Caco-2 (cell line): ENCODE measurements around the gene RABL6. TPM values are rescaled to one million over a fixed set of nuclear protein-coding genes. Genes with fewer than 3 reads are reported as not detected.

Source experiments
- BruUV-seq: library from RNA; stranded (reverse); fragments of 400-500 nt; replicated peaks from 2 replicates; lab custom pipeline; 2021; lab: Mats Ljungman, UMichigan
- CTCF ChIA-PET: fragments of 300-600 bp; sonication (Branson Sonifier 250); formaldehyde crosslinking; loops from one replicate; lab custom pipeline; 2022; ENCODE audit warnings: antibody characterized with exemption; lab: Charles Lee
- POLR2A ChIA-PET: fragments of 300-600 bp; sonication (Branson Sonifier 250); formaldehyde crosslinking; loops from one replicate; lab custom pipeline; 2022; ENCODE audit warnings: antibody characterized with exemption; lab: Charles Lee
- DNase-seq, 2 experiments: peaks; one replicate each; pipeline versions ENCODE4 v3.0.0 to v3.0.0-alpha.2; 2020 to 2022
- H3K27me3 ChIP-seq: replicated peaks from 2 replicates; pipeline ENCODE4 v1.6.0; 2011; ENCODE audit warnings: low read length; ENCODE audit not compliant: control insufficient read depth, insufficient read depth
- H3K36me3 ChIP-seq: 2 replicates; pipeline ENCODE4 v1.5.1; 2011; ENCODE audit warnings: low read length; ENCODE audit not compliant: control insufficient read depth, insufficient read depth
- H3K4me1 ChIP-seq: fragments of 250-450 bp; sonication (Bioruptor Pico); 2 replicates; pipeline ENCODE4 v1.5.1; 2020; ENCODE audit warnings: mild to moderate bottlenecking
- H3K4me3 ChIP-seq: 2 replicates; pipeline ENCODE4 v1.5.1; 2011; ENCODE audit warnings: low read depth, mild to moderate bottlenecking, control low read depth, low read length
- H3K9me3 ChIP-seq: fragments of 250-450 bp; sonication (Bioruptor Pico); 2 replicates; pipeline ENCODE4 v1.5.1; 2020; ENCODE audit warnings: mild to moderate bottlenecking, moderate library complexity
- H3K27ac Mint-ChIP-seq: one replicate; pipeline ENCODE4 v1.8.0; 2022; ENCODE audit warnings: mixed read lengths; ENCODE audit not compliant: unreplicated experiment
- H3K27me3 Mint-ChIP-seq: one replicate; pipeline ENCODE4 v1.8.0; 2022; ENCODE audit warnings: mixed read lengths; ENCODE audit not compliant: insufficient read depth, unreplicated experiment
- H3K36me3 Mint-ChIP-seq: one replicate; pipeline ENCODE4 v1.8.0; 2022; ENCODE audit warnings: mild to moderate bottlenecking, mixed read lengths; ENCODE audit not compliant: insufficient read depth, unreplicated experiment
- H3K4me1 Mint-ChIP-seq: one replicate; pipeline ENCODE4 v1.8.0; 2022; ENCODE audit warnings: low read depth, mixed read lengths; ENCODE audit not compliant: unreplicated experiment
- H3K4me3 Mint-ChIP-seq: one replicate; pipeline ENCODE4 v1.8.0; 2022; ENCODE audit warnings: mild to moderate bottlenecking, moderate library complexity, mixed read lengths; ENCODE audit not compliant: unreplicated experiment
- H3K9me3 Mint-ChIP-seq: one replicate; pipeline ENCODE4 v1.8.0; 2022; ENCODE audit warnings: mixed read lengths; ENCODE audit not compliant: unreplicated experiment
- intact Hi-C: fragments of 100-400 bp; cut with micrococcal nuclease; formaldehyde crosslinking; loops from one replicate; pipeline ENCODE4 v1.10.0; 2022; ENCODE audit not compliant: unreplicated experiment
- total RNA-seq: library from RNA; stranded (reverse); gene quantifications from 2 replicates; pipeline ENCODE4 v1.2.3, GENCODE V29; 2022
- TF ChIP-seq, protein P1 (sequence below), 2 experiments: fragments of 200-600 bp in 1 of 2; IDR thresholded peaks; 1 replicate in 1 of 2; 2 replicates in 1 of 2; pipeline versions ENCODE4 v1.5.1 to v1.8.0; 2011 to 2022; ENCODE audit warnings: antibody characterized with exemption in 1 of 2, control low read depth in 1 of 2, inconsistent platforms in 1 of 2, low read depth in 1 of 2, low read length in 1 of 2, mild to moderate bottlenecking in 1 of 2, moderate library complexity in 1 of 2; ENCODE audit not compliant: insufficient read depth in 1 of 2, severe bottlenecking in 1 of 2, unreplicated experiment in 1 of 2

The RABL6 gene
- total RNA-seq, 1 experiment from 2014 or later, result 138 TPM

DNA sequence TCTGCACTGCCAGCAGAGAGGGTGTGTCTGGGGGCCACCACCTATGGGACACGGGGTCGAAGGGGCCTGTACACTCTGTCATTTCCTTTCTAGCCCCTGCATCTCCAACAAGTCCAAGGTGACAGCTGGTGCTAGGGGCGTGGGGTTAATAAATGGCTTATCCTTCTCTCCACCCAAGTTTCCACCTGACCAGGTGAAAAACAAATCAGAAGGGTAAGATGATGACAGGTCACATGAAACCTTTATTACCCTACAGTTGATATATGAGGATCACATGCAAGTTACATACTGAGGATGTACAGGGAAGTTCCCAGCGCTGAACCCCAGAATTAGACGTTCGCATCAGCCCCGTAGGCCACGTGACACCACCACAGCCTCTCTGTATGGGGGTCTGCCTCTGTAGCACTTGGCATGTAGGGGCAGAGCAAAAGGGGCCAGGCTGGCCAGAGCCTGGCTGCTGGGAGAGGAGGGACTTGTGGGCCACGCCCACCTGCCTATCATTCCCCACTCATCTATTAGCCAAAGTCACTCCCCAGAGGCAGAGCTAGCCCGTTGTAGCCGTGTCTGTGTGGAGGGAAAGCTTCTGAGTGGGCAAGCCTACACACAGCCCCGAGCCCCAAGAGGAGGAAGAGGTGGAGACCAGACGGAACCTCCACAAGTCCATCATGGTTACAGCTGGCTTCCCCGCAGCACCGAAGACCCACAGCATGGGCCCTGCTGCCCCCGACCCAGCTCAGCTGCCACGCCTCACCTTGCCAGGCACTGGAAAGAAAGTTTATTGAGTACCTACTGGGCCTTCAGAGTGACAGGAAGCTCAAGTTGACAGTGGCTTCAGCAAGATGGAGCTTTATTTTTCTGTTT is 14.4 kb upstream of the RABL6 start:
- intact Hi-C loops, result loop anchor here (5.0 to 10.0 kb wide), 2 partner anchors 311 to 451 kb away; partner anchors contain the start of genes SEC16A and TUBB4B
- DNase-seq, result no peak
- Mint-ChIP-seq H3K9me3 (no peaks in the 10 kb centered on the region), H3K27ac (peak overlapping the region; percentile 19), H3K27me3 (no peaks in the 10 kb centered on the region), H3K4me1 (peaks cover 37% of the 10 kb centered on the region), H3K36me3 (peaks cover 40% of the 10 kb centered on the region), H3K4me3 (no peak overlapping the region)
- H3K27me3 ChIP-seq, result no peaks in the 10 kb centered on the region
- ChIA-PET POLR2A (interaction anchor here (0.5 kb wide), 1 partner anchor 334 kb away, joined by 4 read pairs; no protein-coding TSS in a partner anchor), CTCF (interaction anchor here (0.6 to 1.4 kb wide), 4 partner anchors 13 to 205 kb away, joined by 3 to 4 read pairs (median 4); partner anchors contain the start of gene AJM1)
- H3K4me1 ChIP-seq, result peaks cover 59% of the 10 kb centered on the region
- H3K36me3 ChIP-seq, result peaks cover 10% of the 10 kb centered on the region
- peak overlapping the region; percentile 98 for H3K4me3 ChIP-seq
- TF ChIP-seq, protein P1, sequence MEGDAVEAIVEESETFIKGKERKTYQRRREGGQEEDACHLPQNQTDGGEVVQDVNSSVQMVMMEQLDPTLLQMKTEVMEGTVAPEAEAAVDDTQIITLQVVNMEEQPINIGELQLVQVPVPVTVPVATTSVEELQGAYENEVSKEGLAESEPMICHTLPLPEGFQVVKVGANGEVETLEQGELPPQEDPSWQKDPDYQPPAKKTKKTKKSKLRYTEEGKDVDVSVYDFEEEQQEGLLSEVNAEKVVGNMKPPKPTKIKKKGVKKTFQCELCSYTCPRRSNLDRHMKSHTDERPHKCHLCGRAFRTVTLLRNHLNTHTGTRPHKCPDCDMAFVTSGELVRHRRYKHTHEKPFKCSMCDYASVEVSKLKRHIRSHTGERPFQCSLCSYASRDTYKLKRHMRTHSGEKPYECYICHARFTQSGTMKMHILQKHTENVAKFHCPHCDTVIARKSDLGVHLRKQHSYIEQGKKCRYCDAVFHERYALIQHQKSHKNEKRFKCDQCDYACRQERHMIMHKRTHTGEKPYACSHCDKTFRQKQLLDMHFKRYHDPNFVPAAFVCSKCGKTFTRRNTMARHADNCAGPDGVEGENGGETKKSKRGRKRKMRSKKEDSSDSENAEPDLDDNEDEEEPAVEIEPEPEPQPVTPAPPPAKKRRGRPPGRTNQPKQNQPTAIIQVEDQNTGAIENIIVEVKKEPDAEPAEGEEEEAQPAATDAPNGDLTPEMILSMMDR (IDR thresholded peaks at IDR 0.05; ENCODE audit: insufficient read depth in 1 of 2, low read depth in 1 of 2, low read length in 1 of 2, severe bottlenecking in 1 of 2, unreplicated experiment in 1 of 2), result no peak
- no TSS peak for BruUV-seq
- no peaks in the 10 kb centered on the region for H3K9me3 ChIP-seq

DNA sequence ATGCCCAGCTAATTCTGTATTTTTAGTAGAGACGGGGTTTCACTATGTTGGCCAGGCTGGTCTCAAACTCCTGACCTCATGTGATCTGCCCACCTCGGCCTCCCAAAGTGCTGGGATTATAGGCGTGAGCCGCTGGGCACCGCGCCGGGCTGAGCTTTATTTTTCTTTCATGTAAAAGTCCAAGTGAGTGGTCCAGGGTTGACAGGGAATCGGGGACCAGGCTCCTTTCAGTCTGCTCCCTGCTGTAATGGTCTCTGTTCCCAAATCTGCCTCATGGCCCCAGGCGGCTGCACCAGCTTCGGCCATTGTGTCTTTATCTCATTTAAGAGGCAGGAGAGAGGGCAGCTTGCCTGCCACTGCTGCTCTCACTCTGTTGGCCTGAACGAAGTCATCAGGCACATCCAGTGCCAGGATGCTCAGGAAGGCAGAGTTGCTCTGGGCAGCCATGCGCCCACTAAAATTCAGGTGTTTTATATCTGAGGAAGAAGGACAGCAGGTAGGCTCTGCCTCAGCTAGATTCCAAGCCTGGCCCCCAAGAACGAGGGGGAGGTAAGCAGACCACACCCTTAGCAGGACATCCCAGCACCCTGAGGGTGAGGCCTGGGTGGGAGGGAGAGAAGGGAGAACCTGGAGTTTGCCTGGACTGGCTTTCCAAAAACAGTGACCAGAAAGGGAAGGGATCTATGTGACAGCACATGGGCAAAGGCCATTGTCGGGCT is 13.3 kb upstream of the RABL6 start:
- H3K36me3 ChIP-seq, result peaks cover 10% of the 10 kb centered on the region
- BruUV-seq, result no TSS peak
- peaks cover 62% of the 10 kb centered on the region for H3K4me1 ChIP-seq
- H3K27me3 Mint-ChIP-seq, result no peaks in the 10 kb centered on the region
- ChIA-PET POLR2A (no interaction called here), CTCF (interaction anchor here (1.1 kb wide), 1 partner anchor 48 kb away, joined by 4 read pairs; the partner anchor contains the start of gene AJM1)
- no peak overlapping the region for H3K4me3 Mint-ChIP-seq
- no peak overlapping the region for H3K4me3 ChIP-seq
- no peaks in the 10 kb centered on the region for H3K9me3 ChIP-seq
- intact Hi-C loops, result loop anchor here (5.0 to 10.0 kb wide), 2 partner anchors 312 to 450 kb away; partner anchors contain the start of genes SEC16A and TUBB4B
- H3K9me3 Mint-ChIP-seq, result no peaks in the 10 kb centered on the region
- H3K36me3 Mint-ChIP-seq, result peaks cover 52% of the 10 kb centered on the region
- TF ChIP-seq, protein P1 (IDR thresholded peaks at IDR 0.05; ENCODE audit: insufficient read depth in 1 of 2, low read depth in 1 of 2, low read length in 1 of 2, severe bottlenecking in 1 of 2, unreplicated experiment in 1 of 2), result no peak
- no peak for DNase-seq
- peaks cover 25% of the 10 kb centered on the region for H3K4me1 Mint-ChIP-seq
- peak overlapping the region; percentile 57 for H3K27ac Mint-ChIP-seq
- no peaks in the 10 kb centered on the region for H3K27me3 ChIP-seq

DNA sequence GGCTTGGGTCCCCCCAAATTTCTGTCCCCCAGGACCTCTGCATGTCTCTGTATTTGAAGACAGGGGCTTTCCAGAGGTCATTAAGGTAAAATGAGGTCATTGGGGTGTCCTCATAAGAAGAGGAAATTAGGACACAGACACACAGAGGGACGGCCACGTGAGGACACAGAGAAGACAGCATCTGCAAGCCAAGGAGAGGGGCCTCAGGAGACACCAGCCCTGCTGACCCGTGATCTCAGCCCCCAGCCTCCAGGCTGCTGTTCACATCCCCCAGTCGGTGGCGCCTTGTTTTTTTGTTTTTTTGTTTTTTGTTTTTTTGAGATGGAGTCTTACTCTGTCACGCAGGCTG is 12.8 kb upstream of the RABL6 start:
- H3K36me3 ChIP-seq, result peaks cover 10% of the 10 kb centered on the region
- CTCF ChIA-PET, result no interaction called here
- TF ChIP-seq, protein P1 (IDR thresholded peaks at IDR 0.05; ENCODE audit: insufficient read depth in 1 of 2, low read depth in 1 of 2, low read length in 1 of 2, severe bottlenecking in 1 of 2, unreplicated experiment in 1 of 2), result no peak
- no peaks in the 10 kb centered on the region for H3K27me3 Mint-ChIP-seq
- peaks cover 57% of the 10 kb centered on the region for H3K4me1 ChIP-seq
- no peak overlapping the region for H3K4me3 ChIP-seq
- H3K36me3 Mint-ChIP-seq, result peaks cover 57% of the 10 kb centered on the region
- POLR2A ChIA-PET, result no interaction called here
- H3K9me3 Mint-ChIP-seq, result no peaks in the 10 kb centered on the region
- peak overlapping the region; percentile 57 for H3K27ac Mint-ChIP-seq
- H3K27me3 ChIP-seq, result no peaks in the 10 kb centered on the region
- intact Hi-C loops, result loop anchor here (5.0 to 10.0 kb wide), 2 partner anchors 313 to 450 kb away; partner anchors contain the start of genes SEC16A and TUBB4B
- no peaks in the 10 kb centered on the region for H3K9me3 ChIP-seq
- BruUV-seq, result no TSS peak
- H3K4me3 Mint-ChIP-seq, result no peak overlapping the region
- H3K4me1 Mint-ChIP-seq, result peaks cover 21% of the 10 kb centered on the region
- DNase-seq, result no peak
